GM12891 (cell line): ENCODE results near the gene AP3S2.

Experiments used
- POLR2A ChIP-seq: IDR thresholded peaks from 2 replicates; pipeline ENCODE4 v1.6.1; 2011; ENCODE audit warnings: low read depth, low read length, control low read depth
- POLR2AphosphoS5 ChIP-seq: IDR thresholded peaks from 2 replicates; pipeline ENCODE4 v1.6.1; 2011; ENCODE audit warnings: low read depth, low read length, control low read depth
- TAF1 ChIP-seq: IDR thresholded peaks from 2 replicates; pipeline ENCODE4 v1.6.1; 2011; ENCODE audit warnings: low read depth, low read length, control low read depth

DNA sequence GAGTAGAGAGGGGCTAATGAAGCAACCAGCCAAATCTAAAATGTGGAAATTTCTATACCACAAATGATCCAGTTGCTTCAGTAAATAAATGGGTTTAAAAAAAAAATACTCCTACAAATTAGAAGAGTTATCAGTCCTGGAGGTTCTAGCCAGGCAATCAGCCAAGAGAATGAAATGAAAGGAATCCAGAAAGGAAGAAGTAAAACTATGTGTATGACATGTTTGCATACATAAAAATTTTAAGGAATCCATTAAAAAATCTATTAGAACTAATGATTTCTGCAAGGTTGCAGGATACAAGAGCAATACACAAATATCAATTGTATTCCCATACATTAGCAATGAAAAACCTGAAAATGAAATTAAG is 108.0 kb downstream of the AP3S2 start:
- TF ChIP-seq POLR2A (no peak), POLR2AphosphoS5 (no peak), TAF1 (no peak)
